ENCODE measurements around the gene TACC3. TPM values are rescaled to one million over a fixed set of nuclear protein-coding genes. Genes with fewer than 3 reads are reported as not detected.

TACC3 gene
- total and polyA plus RNA-seq, 2 of the 8 experiments (the other 6 are each of a cell fraction or from before 2014, with no cell fraction given), result 73.8 to 148 TPM

DNA sequence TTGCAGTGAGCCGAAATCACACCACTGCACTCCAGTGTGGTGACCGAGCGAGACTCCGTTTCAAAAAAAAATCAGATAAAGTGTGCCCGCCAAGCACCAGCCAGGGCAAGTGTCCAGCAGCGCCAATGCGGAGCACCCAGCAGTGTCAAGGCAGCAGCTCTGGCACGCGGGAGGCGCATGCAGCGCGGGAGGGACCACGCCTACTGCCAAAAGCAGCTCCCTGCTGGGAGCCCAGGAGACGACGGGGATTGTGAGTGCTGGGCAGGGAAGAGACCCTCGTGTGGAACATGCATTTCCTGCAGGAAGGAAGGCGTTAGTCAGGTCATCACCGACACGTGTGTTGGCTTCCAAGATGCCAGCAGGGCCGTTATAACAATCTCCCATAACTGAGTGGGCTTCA is 47.6 kb upstream of the TACC3 start:
- no peak overlapping the region for H3K14ac ChIP-seq (ENCODE audit: insufficient read length)
- ChIA-PET POLR2A (ENCODE audit: partially characterized antibody) (interaction anchor here (0.6 kb wide), 2 partner anchors 23 to 35 kb away, joined by 3 to 7 read pairs; no protein-coding TSS in a partner anchor), CTCF (ENCODE audit: partially characterized antibody) (no interaction called here)
- no peaks in the 10 kb centered on the region for H3K23me2 ChIP-seq (ENCODE audit: low read depth, low read length)
- DNase-seq (ENCODE audit: low read depth in 1 of 2, low spot score in 2 of 2) (no peak), FAIRE-seq (no peak)
- no peak overlapping the region for H4K91ac ChIP-seq (replicated peaks; ENCODE audit: insufficient read length, low read length)
- no peak overlapping the region for H3K4me2 ChIP-seq (ENCODE audit: insufficient read depth in 1 of 2, low read depth in 2 of 2, low read length in 2 of 2)
- H4K8ac ChIP-seq (ENCODE audit: extremely low read depth, insufficient read depth, low read length), result no peak overlapping the region
- no peak overlapping the region for H3K23ac ChIP-seq (ENCODE audit: insufficient read length)
- H3K36me3 ChIP-seq (ENCODE audit: control insufficient read depth in 2 of 4, insufficient read depth in 4 of 4, low read length in 3 of 4), result no peaks in the 10 kb centered on the region
- H3K79me2 ChIP-seq (ENCODE audit: control insufficient read depth in 1 of 2, insufficient read depth in 2 of 2, low read length in 2 of 2), result no peaks in the 10 kb centered on the region
- H3K4me1 ChIP-seq (replicated peaks in 1 of 4; ENCODE audit: control insufficient read depth in 3 of 4, insufficient read depth in 4 of 4, low read length in 3 of 4), result peaks cover 0 to 3% (median 0%) of the 10 kb centered on the region in 4 experiments; a peak in 1 of 7 replicates
- 93% methylated on average over 20 of the region's 20 CpGs; no CpG with 5 or more reads in 1 of the 2 experiments for WGBS, 2 experiments (ENCODE audit: extremely low coverage in 1 of 2, insufficient coverage in 1 of 2, insufficient read length in 1 of 2, insufficient replicate concordance in 2 of 2, low coverage in 1 of 2, low lambda C conversion rate in 2 of 2, missing lambda C conversion rate in 1 of 2)
- no peak overlapping the region for H4K5ac ChIP-seq (ENCODE audit: insufficient read length, low read depth, low read length)
- H3K9me3 ChIP-seq (ENCODE audit: insufficient read depth in 2 of 2, low read depth in 1 of 2, low read length in 1 of 2), result no peaks in the 10 kb centered on the region
- H2AK5ac ChIP-seq (ENCODE audit: low read depth, low read length), result no peak overlapping the region
- H3K9ac ChIP-seq (replicated peaks in 1 of 4; ENCODE audit: extremely low read depth in 1 of 4, low read depth in 3 of 4, low read length in 3 of 4), result no peak overlapping the region
- H2AFZ ChIP-seq (ENCODE audit: low read length), result no peak overlapping the region
- H2BK5ac ChIP-seq (ENCODE audit: low read depth, low read length), result no peak overlapping the region
- no peak overlapping the region for H3K27ac ChIP-seq (ENCODE audit: low read depth, low read length)
- H3K4me3 ChIP-seq (ENCODE audit: extremely low read depth in 1 of 4, insufficient read depth in 2 of 4, low read depth in 3 of 4, low read length in 4 of 4), result no peak overlapping the region
- H3K27me3 ChIP-seq (replicated peaks in 1 of 4; ENCODE audit: control insufficient read depth in 3 of 4, extremely low read depth in 1 of 4, insufficient read depth in 3 of 4, low read length in 3 of 4), result no peaks in the 10 kb centered on the region
- no peak overlapping the region for H3K56ac ChIP-seq (replicated peaks; ENCODE audit: insufficient read length, low read depth, low read length)
- no peak overlapping the region for H2BK120ac ChIP-seq (replicated peaks; ENCODE audit: low read depth, low read length)
- H3K18ac ChIP-seq (ENCODE audit: extremely low read depth, low read length), result no peak overlapping the region
- no peak overlapping the region for H3K4ac ChIP-seq (replicated peaks; ENCODE audit: insufficient read length, low read depth, low read length)
- TF ChIP-seq TAF1 (IDR thresholded peaks at IDR 0.05; ENCODE audit: low read depth, low read length) (no peak), RXRA (IDR thresholded peaks at IDR 0.05; ENCODE audit: insufficient read depth, low read depth, low read length) (no peak), SIN3A (conservative IDR thresholded peaks at IDR 0.05 in 1 of 2, IDR thresholded peaks at IDR 0.05 in 1 of 2; ENCODE audit: low read depth in 1 of 2, low read length in 2 of 2) (no peak), EGR1 (IDR thresholded peaks at IDR 0.05; ENCODE audit: borderline replicate concordance, low read depth, low read length) (no peak), ASH2L (IDR thresholded peaks at IDR 0.05; ENCODE audit: low read length) (no peak), CHD1 (IDR thresholded peaks at IDR 0.05; ENCODE audit: low read depth, low read length) (no peak), SP1 (IDR thresholded peaks at IDR 0.05; ENCODE audit: low read depth, low read length) (no peak), JUN (IDR thresholded peaks at IDR 0.05; ENCODE audit: low read depth, low read length) (no peak), POU5F1 (IDR thresholded peaks at IDR 0.05; ENCODE audit: low read depth, low read length) (no peak), MAFK (IDR thresholded peaks at IDR 0.05; ENCODE audit: low read depth, low read length) (no peak), SP4 (IDR thresholded peaks at IDR 0.05; ENCODE audit: low read length) (no peak), CEBPB (IDR thresholded peaks at IDR 0.05; ENCODE audit: low read depth, low read length) (no peak), RNF2 (IDR thresholded peaks at IDR 0.05; ENCODE audit: borderline replicate concordance, low read depth, low read length, missing control alignments, poor library complexity, severe bottlenecking) (no peak), HDAC2 (IDR thresholded peaks at IDR 0.05; ENCODE audit: borderline replicate concordance in 1 of 2, low read depth in 2 of 2, low read length in 2 of 2) (no peak), SUZ12 (IDR thresholded peaks at IDR 0.05; ENCODE audit: low read length) (no peak)
- H2BK15ac ChIP-seq (ENCODE audit: low read length), result no peak overlapping the region
- no peaks in the 10 kb centered on the region; the same call in 1 of the 2 replicates for H3K79me1 ChIP-seq (ENCODE audit: low read depth, low read length)
- H4K20me1 ChIP-seq (replicated peaks in 1 of 2; ENCODE audit: control insufficient read depth in 1 of 2, insufficient read depth in 2 of 2, low read length in 2 of 2), result no peaks in the 10 kb centered on the region
- no peak overlapping the region for H2BK20ac ChIP-seq (ENCODE audit: low read length)
- no peak overlapping the region for H2BK12ac ChIP-seq (ENCODE audit: low read depth, low read length)
